ENCODE results near the gene SECISBP2. TPM values are rescaled to one million over a fixed set of nuclear protein-coding genes. Genes with fewer than 3 reads are reported as not detected.
"Not testable (repeated sequence)": the region's sequence is repeated elsewhere in the genome, so short reads cannot be mapped to it uniquely, and the experiment has no call there.

SECISBP2 gene
- total and polyA plus RNA-seq, 2 of the 13 experiments (the other 11 are each of a cell fraction or from before 2014, with no cell fraction given), result 32.4 to 38.0 TPM

DNA sequence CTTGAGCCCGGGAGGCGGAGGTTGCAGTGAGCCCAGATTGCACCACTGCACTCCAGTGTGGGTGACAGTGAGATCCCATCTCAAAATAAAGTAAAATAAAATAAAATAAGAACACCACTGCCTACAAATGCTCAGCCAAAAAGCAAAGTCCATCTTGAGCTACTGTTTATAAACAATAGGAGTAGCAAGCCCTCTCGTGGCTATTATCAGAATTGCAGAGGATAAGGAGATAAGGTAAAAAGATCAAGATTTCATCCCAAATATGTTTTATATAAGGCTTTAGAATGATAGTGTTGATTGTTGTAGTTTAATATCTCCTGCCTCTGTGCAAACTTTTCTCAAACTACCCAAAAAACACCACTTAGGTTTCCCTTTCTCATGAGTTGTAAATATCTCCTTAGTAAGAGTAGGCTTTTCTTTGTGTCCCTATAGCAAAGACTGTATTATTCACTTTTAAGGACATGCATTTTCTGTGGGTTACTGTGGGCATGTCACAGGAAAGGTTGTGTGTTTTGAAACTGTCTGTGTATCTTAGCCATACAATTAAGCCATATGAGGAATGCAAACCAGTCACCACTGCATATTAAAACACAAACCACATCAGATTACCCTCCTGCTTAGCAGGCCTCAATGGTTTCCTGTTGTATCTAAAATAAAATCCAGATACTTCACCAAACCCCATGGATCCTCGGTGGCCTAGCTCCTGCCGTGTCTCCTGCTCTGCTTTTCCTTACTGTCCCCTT lies 39.1 kb upstream of the SECISBP2 start (continued):
- no peak for TF ChIP-seq CCDC6 (CRISPR knock-in tag; IDR thresholded peaks at IDR 0.05)

DNA sequence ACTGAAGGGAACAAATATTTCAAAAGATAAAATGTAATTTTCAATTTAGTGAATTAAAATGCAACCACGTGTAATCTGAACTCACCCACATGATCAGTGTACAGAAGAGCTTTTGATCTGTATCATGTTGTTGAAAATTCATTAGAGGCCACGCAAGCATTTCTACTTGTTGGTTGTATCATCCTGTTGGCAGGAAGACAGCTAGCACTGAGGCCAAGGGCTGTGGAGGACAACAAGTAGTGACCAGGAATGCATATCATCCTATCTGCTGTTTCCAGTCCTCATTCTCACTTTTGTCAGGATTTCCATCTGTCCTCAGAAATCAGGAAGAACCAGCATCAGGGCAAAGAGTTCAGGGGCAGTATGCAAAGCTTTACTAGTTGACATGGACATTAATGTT lies 37.2 kb upstream of the SECISBP2 start:
- 35% methylated on average over 2 of the region's 2 CpGs for WGBS (ENCODE audit: low lambda C conversion rate)
- Histone ChIP-seq H2AFZ (ENCODE audit: low read length) (no peak overlapping the region), H3K9ac (ENCODE audit: insufficient read depth, low read depth, low read length) (no peak overlapping the region), H3K36me3 (replicated peaks in 1 of 2; ENCODE audit: control insufficient read depth in 1 of 2, insufficient read depth in 2 of 2, low read length in 2 of 2) (no peaks in the 10 kb centered on the region), H3K4me2 (ENCODE audit: low read depth, low read length) (no peak overlapping the region), H3K27me3 (ENCODE audit: control insufficient read depth in 1 of 2, insufficient read depth in 2 of 2, low read length in 2 of 2) (no peaks in the 10 kb centered on the region), H3K4me1 (ENCODE audit: insufficient read depth, low read length) (no peaks in the 10 kb centered on the region), H3K79me2 (ENCODE audit: insufficient read depth, low read length) (no peaks in the 10 kb centered on the region), H3K4me3 (replicated peaks in 1 of 3; ENCODE audit: insufficient read depth in 1 of 3, low read depth in 2 of 3, low read length in 3 of 3) (no peak overlapping the region), H3K27ac (ENCODE audit: extremely low read length, insufficient read depth, low read length) (no peak overlapping the region), H4K20me1 (ENCODE audit: insufficient read depth, low read length) (no peaks in the 10 kb centered on the region), H3K9me3 (ENCODE audit: low read length) (no peaks in the 10 kb centered on the region)
- TF ChIP-seq, protein P1, sequence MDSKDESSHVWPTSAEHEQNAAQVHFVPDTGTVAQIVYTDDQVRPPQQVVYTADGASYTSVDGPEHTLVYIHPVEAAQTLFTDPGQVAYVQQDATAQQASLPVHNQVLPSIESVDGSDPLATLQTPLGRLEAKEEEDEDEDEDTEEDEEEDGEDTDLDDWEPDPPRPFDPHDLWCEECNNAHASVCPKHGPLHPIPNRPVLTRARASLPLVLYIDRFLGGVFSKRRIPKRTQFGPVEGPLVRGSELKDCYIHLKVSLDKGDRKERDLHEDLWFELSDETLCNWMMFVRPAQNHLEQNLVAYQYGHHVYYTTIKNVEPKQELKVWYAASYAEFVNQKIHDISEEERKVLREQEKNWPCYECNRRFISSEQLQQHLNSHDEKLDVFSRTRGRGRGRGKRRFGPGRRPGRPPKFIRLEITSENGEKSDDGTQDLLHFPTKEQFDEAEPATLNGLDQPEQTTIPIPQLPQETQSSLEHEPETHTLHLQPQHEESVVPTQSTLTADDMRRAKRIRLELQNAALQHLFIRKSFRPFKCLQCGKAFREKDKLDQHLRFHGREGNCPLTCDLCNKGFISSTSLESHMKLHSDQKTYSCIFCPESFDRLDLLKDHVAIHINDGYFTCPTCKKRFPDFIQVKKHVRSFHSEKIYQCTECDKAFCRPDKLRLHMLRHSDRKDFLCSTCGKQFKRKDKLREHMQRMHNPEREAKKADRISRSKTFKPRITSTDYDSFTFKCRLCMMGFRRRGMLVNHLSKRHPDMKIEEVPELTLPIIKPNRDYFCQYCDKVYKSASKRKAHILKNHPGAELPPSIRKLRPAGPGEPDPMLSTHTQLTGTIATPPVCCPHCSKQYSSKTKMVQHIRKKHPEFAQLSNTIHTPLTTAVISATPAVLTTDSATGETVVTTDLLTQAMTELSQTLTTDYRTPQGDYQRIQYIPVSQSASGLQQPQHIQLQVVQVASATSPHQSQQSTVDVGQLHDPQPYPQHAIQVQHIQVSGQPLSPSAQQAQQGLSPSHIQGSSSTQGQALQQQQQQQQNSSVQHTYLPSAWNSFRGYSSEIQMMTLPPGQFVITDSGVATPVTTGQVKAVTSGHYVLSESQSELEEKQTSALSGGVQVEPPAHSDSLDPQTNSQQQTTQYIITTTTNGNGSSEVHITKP (CRISPR knock-in tag; IDR thresholded peaks at IDR 0.05; ENCODE audit: low read depth), result no peak
- TF ChIP-seq, protein P2, sequence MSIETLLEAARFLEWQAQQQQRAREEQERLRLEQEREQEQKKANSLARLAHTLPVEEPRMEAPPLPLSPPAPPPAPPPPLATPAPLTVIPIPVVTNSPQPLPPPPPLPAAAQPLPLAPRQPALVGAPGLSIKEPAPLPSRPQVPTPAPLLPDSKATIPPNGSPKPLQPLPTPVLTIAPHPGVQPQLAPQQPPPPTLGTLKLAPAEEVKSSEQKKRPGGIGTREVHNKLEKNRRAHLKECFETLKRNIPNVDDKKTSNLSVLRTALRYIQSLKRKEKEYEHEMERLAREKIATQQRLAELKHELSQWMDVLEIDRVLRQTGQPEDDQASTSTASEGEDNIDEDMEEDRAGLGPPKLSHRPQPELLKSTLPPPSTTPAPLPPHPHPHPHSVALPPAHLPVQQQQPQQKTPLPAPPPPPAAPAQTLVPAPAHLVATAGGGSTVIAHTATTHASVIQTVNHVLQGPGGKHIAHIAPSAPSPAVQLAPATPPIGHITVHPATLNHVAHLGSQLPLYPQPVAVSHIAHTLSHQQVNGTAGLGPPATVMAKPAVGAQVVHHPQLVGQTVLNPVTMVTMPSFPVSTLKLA (IDR thresholded peaks at IDR 0.05), result peak; percentile 79
- TF ChIP-seq KDM3A (CRISPR knock-in tag; IDR thresholded peaks at IDR 0.05; ENCODE audit: low read depth), result no peak
- POLR2A ChIA-PET, result no interaction called here
- in situ Hi-C loops (cut with HindIII; ENCODE audit: extremely low pct_ligation_motif_present, low pct_unique_long_range_greater_than_20kb) (no loop called here), intact Hi-C loops (cut with micrococcal nuclease; ENCODE audit: unreplicated experiment) (no loop called here)
- no peak for ATAC-seq
- BruUV-seq (replicated peaks), result no TSS peak
- DNase-seq (ENCODE audit: low spot score), result no peak
- FAIRE-seq, result no peak
- CTCF ChIA-PET (ENCODE audit: low intra/inter-chr PET ratio, low total read pairs), result no interaction called here

DNA sequence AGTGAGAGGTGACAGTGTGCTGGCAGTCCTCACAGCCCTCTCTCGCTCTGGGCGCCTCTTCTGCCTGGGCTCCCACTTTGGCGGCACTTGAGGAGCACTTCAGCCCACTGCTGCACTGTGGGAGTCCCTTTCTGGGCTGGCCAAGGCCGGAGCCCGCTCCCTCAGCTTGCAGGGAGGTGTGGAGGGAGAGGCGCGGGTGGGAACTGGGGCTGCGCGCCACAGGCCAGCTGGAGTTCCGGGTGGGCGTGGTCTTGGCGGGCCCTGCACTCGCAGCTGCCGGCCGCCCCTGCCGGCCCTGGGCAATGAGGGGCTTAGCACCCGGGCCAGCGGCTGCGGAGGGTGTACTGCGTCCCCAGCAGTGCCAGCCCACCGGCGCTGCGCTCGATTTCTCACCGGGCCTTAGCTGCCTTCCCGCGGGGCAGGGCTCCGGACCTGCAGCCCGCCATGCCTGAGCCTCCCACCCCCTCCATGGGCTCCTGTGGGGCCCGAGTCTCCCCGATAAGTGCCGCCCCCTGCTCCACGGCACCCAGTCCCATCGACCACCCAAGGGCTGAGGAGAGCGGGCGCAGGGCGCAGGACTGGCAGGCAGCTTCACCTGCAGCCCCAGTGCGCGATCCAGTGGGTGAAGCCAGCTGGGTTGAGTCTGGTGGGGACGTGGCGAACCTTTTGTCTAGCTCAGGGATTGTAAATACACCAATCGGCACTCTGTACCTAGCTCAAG lies 35.9 kb upstream of the SECISBP2 start:
- in situ Hi-C loops (cut with HindIII; ENCODE audit: extremely low pct_ligation_motif_present, low pct_unique_long_range_greater_than_20kb); H4K20me1 ChIP-seq (ENCODE audit: insufficient read depth, low read length); H3K4me3 ChIP-seq (replicated peaks in 1 of 3; ENCODE audit: insufficient read depth in 1 of 3, low read depth in 2 of 3, low read length in 3 of 3); intact Hi-C loops (cut with micrococcal nuclease; ENCODE audit: unreplicated experiment); H3K79me2 ChIP-seq (ENCODE audit: insufficient read depth, low read length); H3K9me3 ChIP-seq (ENCODE audit: low read length); DNase-seq (ENCODE audit: low spot score); H3K27ac ChIP-seq (ENCODE audit: extremely low read length, insufficient read depth, low read length); H3K27me3 ChIP-seq (ENCODE audit: control insufficient read depth in 1 of 2, insufficient read depth in 2 of 2, low read length in 2 of 2); ATAC-seq; H3K4me2 ChIP-seq (ENCODE audit: low read depth, low read length); H3K4me1 ChIP-seq (ENCODE audit: insufficient read depth, low read length); H2AFZ ChIP-seq (ENCODE audit: low read length); POLR2A ChIA-PET; CTCF ChIA-PET (ENCODE audit: low intra/inter-chr PET ratio, low total read pairs); H3K9ac ChIP-seq (ENCODE audit: insufficient read depth, low read depth, low read length); FAIRE-seq; BruUV-seq (replicated peaks); H3K36me3 ChIP-seq (replicated peaks in 1 of 2; ENCODE audit: control insufficient read depth in 1 of 2, insufficient read depth in 2 of 2, low read length in 2 of 2): not testable (repeated sequence)
- 86% methylated on average over 12 of the region's 42 CpGs for WGBS (ENCODE audit: low lambda C conversion rate)
